Calu3 (cell line): Measurements from ENCODE around the gene CRTAC1. TPM values are rescaled to one million over a fixed set of nuclear protein-coding genes. Genes with fewer than 3 reads are reported as not detected.

Experiments used
- BruUV-seq: library from RNA; stranded (reverse); fragments of 400-500 nt; replicated peaks from 2 replicates; lab custom pipeline; 2021; lab: Mats Ljungman, UMichigan
- CTCF ChIA-PET: fragments of 300-600 bp; sonication (Branson Sonifier 250); formaldehyde crosslinking; loops from one replicate; lab custom pipeline; 2022; ENCODE audit warnings: antibody characterized with exemption; lab: Charles Lee
- DNase-seq: peaks from one replicate; pipeline ENCODE4 v3.0.0; 2022
- H3K27ac Mint-ChIP-seq: one replicate; pipeline ENCODE4 v1.8.0; 2022; ENCODE audit warnings: mixed read lengths; ENCODE audit not compliant: unreplicated experiment
- H3K27me3 Mint-ChIP-seq: one replicate; pipeline ENCODE4 v1.8.0; 2022; ENCODE audit warnings: mixed read lengths; ENCODE audit not compliant: unreplicated experiment
- H3K36me3 Mint-ChIP-seq: one replicate; pipeline ENCODE4 v1.8.0; 2022; ENCODE audit warnings: mild to moderate bottlenecking, moderate library complexity, mixed read lengths; ENCODE audit not compliant: insufficient read depth, unreplicated experiment
- H3K4me1 Mint-ChIP-seq: one replicate; pipeline ENCODE4 v1.8.0; 2022; ENCODE audit warnings: mild to moderate bottlenecking, low read depth, mixed read lengths; ENCODE audit not compliant: unreplicated experiment
- H3K4me3 Mint-ChIP-seq: one replicate; pipeline ENCODE4 v1.8.0; 2022; ENCODE audit warnings: mild to moderate bottlenecking, low read depth, moderate library complexity, mixed read lengths; ENCODE audit not compliant: unreplicated experiment
- H3K9me3 Mint-ChIP-seq: one replicate; pipeline ENCODE4 v1.8.0; 2022; ENCODE audit warnings: low read depth, mixed read lengths; ENCODE audit not compliant: unreplicated experiment
- CTCF ChIP-seq: fragments of 200-600 bp; IDR thresholded peaks from one replicate; pipeline ENCODE4 v1.8.0; 2022; ENCODE audit warnings: antibody characterized with exemption; ENCODE audit not compliant: unreplicated experiment
- intact Hi-C: fragments of 100-400 bp; cut with micrococcal nuclease; formaldehyde crosslinking; loops from one replicate; pipeline ENCODE4 v1.10.0; 2022; ENCODE audit not compliant: unreplicated experiment
- total RNA-seq: library from RNA; stranded (reverse); gene quantifications from 2 replicates; pipeline ENCODE4 v1.2.3, GENCODE V29; 2022

Gene CRTAC1
- total RNA-seq, 1 experiment from 2014 or later: not detected

- H3K4me1 Mint-ChIP-seq: peaks cover 6% of the 10 kb centered on the region
- H3K4me3 Mint-ChIP-seq: no peak overlapping the region
- no peak for DNase-seq
- no peaks in the 10 kb centered on the region for H3K9me3 Mint-ChIP-seq
- no peaks in the 10 kb centered on the region for H3K36me3 Mint-ChIP-seq
- CTCF ChIA-PET: interaction anchor here (0.6 to 0.7 kb wide), 2 partner anchors 76 to 157 kb away, joined by 3 to 6 read pairs; no protein-coding TSS in a partner anchor
- intact Hi-C loops: no loop called here
- no peak overlapping the region for H3K27ac Mint-ChIP-seq
- no peaks in the 10 kb centered on the region for H3K27me3 Mint-ChIP-seq
- no peak for TF ChIP-seq CTCF
- BruUV-seq: no TSS peak
These were observed 163.1 kb downstream of the CRTAC1 start for GRCh38 chr10:97867220-97867800.

- no peak for DNase-seq
- no peak overlapping the region for H3K4me3 Mint-ChIP-seq
- no peak for TF ChIP-seq CTCF
- H3K9me3 Mint-ChIP-seq: no peaks in the 10 kb centered on the region
- BruUV-seq: no TSS peak
- H3K27ac Mint-ChIP-seq: no peak overlapping the region
- peaks cover 9% of the 10 kb centered on the region for H3K4me1 Mint-ChIP-seq
- H3K36me3 Mint-ChIP-seq: no peaks in the 10 kb centered on the region
- CTCF ChIA-PET: interaction anchor here (0.6 kb wide), 1 partner anchor 76 kb away, joined by 6 read pairs; no protein-coding TSS in a partner anchor
- intact Hi-C loops: no loop called here
- no peaks in the 10 kb centered on the region for H3K27me3 Mint-ChIP-seq
These were observed 163.7 kb downstream of the CRTAC1 start for GRCh38 chr10:97866524-97867219.

GRCh38 chr10:97865488-97865887 lies 164.9 kb downstream of the CRTAC1 start:
- no peak overlapping the region for H3K27ac Mint-ChIP-seq
- no peak for TF ChIP-seq CTCF
- no peaks in the 10 kb centered on the region for H3K36me3 Mint-ChIP-seq
- intact Hi-C loops: no loop called here
- peaks cover 17% of the 10 kb centered on the region for H3K4me1 Mint-ChIP-seq
- BruUV-seq: no TSS peak
- no peak for DNase-seq
- H3K9me3 Mint-ChIP-seq: no peaks in the 10 kb centered on the region
- CTCF ChIA-PET: interaction anchor here (0.6 kb wide), 1 partner anchor 48 kb away, joined by 5 read pairs; no protein-coding TSS in a partner anchor
- no peaks in the 10 kb centered on the region for H3K27me3 Mint-ChIP-seq
- H3K4me3 Mint-ChIP-seq: no peak overlapping the region

GRCh38 chr10:97863808-97864207 lies 166.6 kb downstream of the CRTAC1 start:
- Mint-ChIP-seq H3K36me3 (no peaks in the 10 kb centered on the region), H3K9me3 (no peaks in the 10 kb centered on the region), H3K4me3 (no peak overlapping the region), H3K27me3 (no peaks in the 10 kb centered on the region), H3K4me1 (peaks cover 17% of the 10 kb centered on the region), H3K27ac (no peak overlapping the region)
- CTCF ChIA-PET: no interaction called here
- no TSS peak for BruUV-seq
- intact Hi-C loops: no loop called here
- TF ChIP-seq CTCF: no peak
- DNase-seq: no peak
